ENCODE results near the gene DPP6.

GRCh38 chr7:154765118-154765517, 712.9 kb downstream of the DPP6 start:
- TF ChIP-seq CTCF (IDR thresholded peaks at IDR 0.05): no peak
- no peak for TF ChIP-seq RAD21 (IDR thresholded peaks at IDR 0.05; ENCODE audit: low read length)
- TF ChIP-seq, protein P1, sequence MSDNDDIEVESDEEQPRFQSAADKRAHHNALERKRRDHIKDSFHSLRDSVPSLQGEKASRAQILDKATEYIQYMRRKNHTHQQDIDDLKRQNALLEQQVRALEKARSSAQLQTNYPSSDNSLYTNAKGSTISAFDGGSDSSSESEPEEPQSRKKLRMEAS (IDR thresholded peaks at IDR 0.05; ENCODE audit: low read depth): no peak
- TF ChIP-seq NRF1 (IDR thresholded peaks at IDR 0.05; ENCODE audit: low read depth, low read length): no peak
- no peak for TF ChIP-seq POLR2AphosphoS5 (IDR thresholded peaks at IDR 0.05; ENCODE audit: low read depth, low read length)
- TF ChIP-seq REST (IDR thresholded peaks at IDR 0.05; ENCODE audit: low read depth, low read length): no peak
- TF ChIP-seq USF1 (IDR thresholded peaks at IDR 0.05; ENCODE audit: borderline replicate concordance, low read depth): no peak
- no peak for TF ChIP-seq CHD2 (IDR thresholded peaks at IDR 0.05; ENCODE audit: low read length, partially characterized antibody)
- TF ChIP-seq JUND (IDR thresholded peaks at IDR 0.05): no peak
- TF ChIP-seq GABPA (IDR thresholded peaks at IDR 0.05; ENCODE audit: low read depth): no peak
- TF ChIP-seq NFIC (IDR thresholded peaks at IDR 0.05; ENCODE audit: borderline replicate concordance): no peak
- TF ChIP-seq SIN3A (IDR thresholded peaks at IDR 0.05; ENCODE audit: borderline replicate concordance, low read depth, low read length): no peak
- TF ChIP-seq MXI1 (IDR thresholded peaks at IDR 0.05; ENCODE audit: low read depth, low read length): no peak
- TF ChIP-seq MEF2A (IDR thresholded peaks at IDR 0.05; ENCODE audit: borderline replicate concordance, low read depth): no peak
